ENCODE data around the gene MAGEF1. TPM values are rescaled to one million over a fixed set of nuclear protein-coding genes. Genes with fewer than 3 reads are reported as not detected.
A peak's percentile ranks its signal among the peaks of the same experiment; 100 is the strongest.

The MAGEF1 gene
- total RNA-seq, 1 experiment from 2014 or later: 30.3 TPM

DNA sequence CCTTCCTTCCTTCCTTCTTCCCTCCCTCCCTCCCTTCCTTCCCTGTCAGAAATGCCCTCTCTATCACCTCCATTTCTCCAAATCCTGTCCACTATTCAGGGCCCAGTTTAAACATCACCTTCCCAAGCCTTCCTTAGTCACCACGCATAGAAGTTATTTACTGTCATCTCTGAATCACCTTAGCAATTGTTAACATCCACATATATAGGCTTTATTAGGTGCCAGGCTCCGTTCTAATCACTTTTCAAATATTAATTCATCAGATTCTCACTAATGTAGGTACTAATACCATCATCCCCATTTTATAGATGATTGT, 1.1 kb upstream of the MAGEF1 start:
- no peak for DNase-seq
- H3K9me3 ChIP-seq: no peaks in the 10 kb centered on the region

GRCh38 chr3:184712248-184713039, 580 bp upstream of the MAGEF1 start:
- peaks cover 29% of the 10 kb centered on the region for H3K36me3 ChIP-seq
- DNase-seq: no peak
- H3K27me3 ChIP-seq: no peaks in the 10 kb centered on the region
- H3K9me3 ChIP-seq: no peaks in the 10 kb centered on the region
- H3K4me3 ChIP-seq: peak overlapping the region; percentile 95

More for the DNA sequence above, 1.1 kb upstream of the MAGEF1 start:
- Histone ChIP-seq H3K27me3 (no peaks in the 10 kb centered on the region), H3K4me3 (no peak overlapping the region), H3K36me3 (peaks cover 23% of the 10 kb centered on the region)

DNA sequence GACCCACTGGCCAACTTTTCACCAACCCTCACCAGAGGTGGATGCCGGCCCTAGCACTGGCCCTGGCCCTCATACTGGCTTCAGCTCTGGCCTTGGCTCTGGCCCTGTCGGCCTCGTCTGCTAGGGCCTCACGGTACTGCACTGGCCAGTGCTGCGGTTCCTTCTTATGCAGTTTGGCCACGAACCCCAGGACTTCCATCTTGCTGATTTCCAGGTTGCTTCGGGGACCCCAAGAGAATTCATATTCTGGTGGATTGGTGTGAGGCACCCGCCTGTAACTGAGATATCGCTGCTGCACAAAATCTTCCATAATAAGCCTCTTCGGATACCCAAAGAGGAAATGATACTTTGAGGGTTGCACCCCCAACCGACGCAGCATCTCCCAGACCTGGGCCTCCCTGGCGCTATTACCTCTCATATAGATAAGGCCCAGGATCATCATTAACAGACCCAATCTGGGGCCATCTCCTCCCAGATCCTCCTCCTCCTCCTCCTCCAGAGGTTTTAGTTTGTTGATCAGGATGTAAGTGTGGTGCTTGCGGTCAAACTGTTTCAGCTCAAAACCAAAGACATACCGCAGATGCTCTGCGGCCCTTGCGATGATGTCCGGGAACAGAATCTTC, 883 bp downstream of the MAGEF1 start:
- peak; percentile 47 for DNase-seq
- Histone ChIP-seq H3K36me3 (peaks cover 31% of the 10 kb centered on the region), H3K9me3 (no peaks in the 10 kb centered on the region), H3K4me3 (peak overlapping the region; percentile 95), H3K27me3 (no peaks in the 10 kb centered on the region)

DNA sequence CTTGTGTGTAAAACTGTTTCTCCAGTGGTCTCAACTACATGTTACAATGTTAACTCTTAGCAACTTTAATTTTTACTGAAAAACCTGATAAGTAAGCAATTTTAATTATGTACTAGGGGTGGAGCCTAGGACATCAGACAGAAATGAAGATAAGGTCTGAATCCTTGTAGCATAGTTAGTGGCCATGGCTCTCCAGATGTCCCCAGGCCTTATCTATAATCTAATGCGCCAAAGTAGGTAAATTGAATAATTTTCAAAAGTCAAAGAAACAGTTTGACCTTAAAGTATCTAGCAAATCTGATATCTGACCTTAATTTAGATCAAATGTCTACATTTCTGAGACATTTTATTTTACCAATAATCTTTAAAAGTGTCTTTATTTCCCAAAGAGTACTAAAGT, 8.2 kb downstream of the MAGEF1 start:
- H3K36me3 ChIP-seq: peaks cover 13% of the 10 kb centered on the region
- DNase-seq: no peak
- no peaks in the 10 kb centered on the region for H3K9me3 ChIP-seq
- no peak overlapping the region for H3K4me3 ChIP-seq
- no peaks in the 10 kb centered on the region for H3K27me3 ChIP-seq

DNA sequence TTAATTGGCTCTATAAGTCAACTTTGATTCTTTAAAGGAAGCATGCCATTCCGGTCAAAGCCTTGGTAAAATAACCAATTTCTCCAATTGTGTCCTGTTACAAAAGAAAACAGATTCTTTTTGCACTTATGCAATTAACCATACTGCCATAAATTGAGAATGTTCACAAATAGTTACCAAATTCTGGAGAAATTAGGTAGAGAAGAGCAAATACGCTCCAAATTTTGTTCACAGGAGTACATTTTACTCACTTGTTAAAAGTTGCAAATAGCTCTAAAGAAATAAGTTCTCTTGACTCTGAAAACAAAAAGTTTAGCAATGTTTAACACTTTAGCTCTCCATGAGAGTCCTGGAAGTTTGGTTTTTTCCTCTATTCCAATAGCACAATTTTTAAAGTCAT, 11.1 kb downstream of the MAGEF1 start:
- Histone ChIP-seq H3K36me3 (no peaks in the 10 kb centered on the region; the same call in 1 of the 2 replicates), H3K27me3 (no peaks in the 10 kb centered on the region), H3K9me3 (no peaks in the 10 kb centered on the region), H3K4me3 (no peak overlapping the region)
- DNase-seq: no peak

DNA sequence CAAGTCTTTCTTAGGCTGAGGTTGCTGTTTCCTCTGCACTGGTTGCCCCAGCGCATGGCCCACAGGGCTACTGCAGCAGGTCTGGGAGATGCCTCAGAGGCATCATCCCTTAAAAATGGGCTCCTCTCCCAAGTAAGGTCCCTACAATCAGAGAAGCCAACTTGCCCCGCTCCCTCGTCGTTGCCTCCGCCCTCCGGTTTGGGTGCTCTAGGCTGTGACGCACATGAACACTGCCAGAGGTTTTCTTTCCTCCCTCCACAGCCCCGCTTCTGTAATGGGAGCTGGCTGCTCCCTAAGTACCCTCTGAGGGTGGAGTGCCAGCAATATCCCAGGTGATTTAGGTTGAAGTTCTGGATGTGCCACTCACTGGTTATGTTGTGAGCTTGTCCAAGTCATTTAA, 14.0 kb downstream of the MAGEF1 start:
- Histone ChIP-seq H3K36me3 (no peaks in the 10 kb centered on the region; the same call in 1 of the 2 replicates), H3K4me3 (no peak overlapping the region), H3K9me3 (no peaks in the 10 kb centered on the region), H3K27me3 (no peaks in the 10 kb centered on the region)
- no peak for DNase-seq

DNA sequence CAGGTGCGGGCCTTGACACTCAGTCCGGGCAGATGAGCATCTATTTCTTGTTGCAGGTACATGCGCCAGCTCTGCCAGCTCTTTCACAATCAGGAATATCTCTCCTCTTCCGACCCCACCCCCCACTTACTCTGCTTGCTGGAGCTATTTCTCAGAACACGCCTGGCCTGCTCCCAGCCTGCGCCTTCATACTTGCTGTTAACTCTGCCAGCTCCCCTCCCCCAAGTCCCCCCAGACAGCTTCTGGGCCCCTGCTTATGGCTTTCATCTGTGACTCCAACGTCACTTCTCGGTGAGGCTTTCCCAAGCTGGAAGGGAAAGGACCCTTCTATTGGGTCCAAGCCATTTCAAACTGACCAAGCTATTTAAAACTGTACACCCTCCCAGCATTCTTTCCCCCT, 15.2 kb downstream of the MAGEF1 start:
- Histone ChIP-seq H3K4me3 (no peak overlapping the region), H3K36me3 (no peaks in the 10 kb centered on the region; the same call in 1 of the 2 replicates), H3K27me3 (no peaks in the 10 kb centered on the region), H3K9me3 (no peaks in the 10 kb centered on the region)
- DNase-seq: no peak

DNA sequence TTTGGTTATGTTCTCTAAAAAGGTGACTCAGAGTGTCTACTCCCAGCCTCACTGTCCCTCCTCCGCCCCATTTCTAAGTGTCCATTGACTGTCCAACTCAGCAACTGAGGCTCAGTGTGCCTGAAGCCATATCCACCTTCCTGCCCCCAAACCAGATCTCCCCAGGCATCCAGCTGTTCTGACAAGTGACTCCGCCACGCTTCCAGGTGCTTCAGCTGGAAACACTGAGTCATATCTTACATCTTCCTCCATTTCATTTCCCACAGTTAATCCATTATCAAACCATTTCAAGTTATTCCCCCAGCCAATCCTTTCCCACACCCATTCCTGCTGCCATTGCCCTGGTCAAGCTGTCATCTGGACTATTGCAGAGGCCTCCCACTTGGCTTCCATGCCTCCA, 17.1 kb downstream of the MAGEF1 start:
- Histone ChIP-seq H3K4me3 (no peak overlapping the region), H3K9me3 (no peaks in the 10 kb centered on the region), H3K36me3 (no peaks in the 10 kb centered on the region), H3K27me3 (no peaks in the 10 kb centered on the region)
- no peak for DNase-seq

DNA sequence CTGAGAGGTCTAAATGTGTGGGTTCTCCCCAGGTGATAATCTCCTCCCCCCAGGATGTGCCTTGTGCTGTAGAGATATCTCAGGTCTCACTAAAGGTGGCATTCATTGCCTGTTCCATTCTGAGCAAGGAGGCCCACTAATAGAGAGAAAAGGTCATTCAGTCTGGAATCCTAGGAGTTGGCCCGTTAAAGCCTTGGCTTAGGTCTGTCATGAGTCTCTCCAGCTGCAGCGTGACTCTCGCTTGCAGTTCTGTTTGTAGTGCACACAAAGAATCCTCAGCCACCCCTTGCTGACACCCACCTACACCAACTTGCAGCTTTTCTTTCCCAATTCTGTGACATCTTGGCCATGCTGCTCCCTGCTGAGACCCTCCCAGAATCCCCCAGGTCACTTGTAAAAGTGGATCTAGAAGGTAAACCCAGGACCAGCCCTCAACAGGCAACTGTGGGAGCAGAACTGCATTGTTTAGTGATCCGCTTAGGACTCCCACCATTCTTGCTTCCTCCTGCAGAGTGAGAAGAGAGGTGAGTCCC, 17.7 kb downstream of the MAGEF1 start:
- no peaks in the 10 kb centered on the region for H3K27me3 ChIP-seq
- no peaks in the 10 kb centered on the region for H3K9me3 ChIP-seq
- no peak for DNase-seq
- H3K4me3 ChIP-seq: no peak overlapping the region
- no peaks in the 10 kb centered on the region for H3K36me3 ChIP-seq

DNA sequence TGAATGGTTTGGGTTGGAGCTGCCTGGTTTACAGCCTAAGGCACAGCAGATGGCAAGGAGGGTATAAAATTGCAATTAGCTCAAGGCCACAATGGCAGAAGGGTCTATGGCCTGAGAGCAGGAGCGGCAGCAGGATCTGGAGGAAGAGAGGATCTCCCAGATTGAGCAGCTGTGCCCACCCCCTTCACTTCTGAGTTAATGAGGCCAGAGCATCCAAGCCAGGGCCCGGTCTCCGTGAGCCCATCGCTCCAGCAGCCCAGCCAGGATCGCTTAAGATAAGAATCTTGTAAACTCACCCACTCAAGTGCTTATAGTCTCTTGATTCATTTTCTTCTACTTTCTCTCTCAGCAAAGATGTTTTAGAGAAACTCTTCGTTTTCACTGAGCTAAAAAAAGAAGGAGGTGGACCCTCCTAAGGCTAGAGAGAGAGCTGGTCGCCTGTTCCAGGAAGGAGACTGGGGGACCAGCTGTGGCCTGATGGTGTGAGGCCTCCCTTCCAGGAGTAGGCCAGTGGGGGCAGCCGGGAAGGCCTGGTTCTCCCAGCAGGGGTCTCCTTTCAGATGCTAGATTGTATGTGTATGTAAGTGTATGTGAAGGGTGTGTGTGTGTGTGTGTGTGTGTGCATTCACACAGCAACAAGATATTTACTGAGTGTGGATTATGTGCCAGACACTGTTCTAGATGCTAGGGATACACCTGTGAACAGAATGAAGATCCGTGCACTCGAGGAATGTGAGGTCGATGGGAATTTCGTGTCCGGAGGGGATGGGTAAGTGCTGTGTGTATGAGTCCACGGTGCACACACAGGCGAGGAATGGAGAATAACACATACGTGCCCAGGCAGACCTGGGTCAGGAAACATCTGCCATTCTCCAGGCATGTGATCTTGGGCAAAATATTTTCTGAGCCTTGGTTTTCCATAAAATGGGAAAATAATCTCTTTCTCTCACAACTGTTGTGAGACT, 18.6 kb downstream of the MAGEF1 start:
- Histone ChIP-seq H3K36me3 (no peaks in the 10 kb centered on the region), H3K4me3 (no peak overlapping the region), H3K9me3 (no peaks in the 10 kb centered on the region), H3K27me3 (no peaks in the 10 kb centered on the region)
- DNase-seq: no peak

- no peak overlapping the region for H3K4me3 ChIP-seq
- H3K9me3 ChIP-seq: no peaks in the 10 kb centered on the region
- DNase-seq: peak; percentile 53
- H3K36me3 ChIP-seq: no peaks in the 10 kb centered on the region
- no peaks in the 10 kb centered on the region for H3K27me3 ChIP-seq
Observed at GRCh38 chr3:184691397-184692231, 20.2 kb downstream of the MAGEF1 start.

GRCh38 chr3:184690192-184690883, 21.5 kb downstream of the MAGEF1 start:
- Histone ChIP-seq H3K9me3 (no peaks in the 10 kb centered on the region), H3K27me3 (no peaks in the 10 kb centered on the region), H3K36me3 (no peaks in the 10 kb centered on the region), H3K4me3 (no peak overlapping the region)
- no peak for DNase-seq

DNA sequence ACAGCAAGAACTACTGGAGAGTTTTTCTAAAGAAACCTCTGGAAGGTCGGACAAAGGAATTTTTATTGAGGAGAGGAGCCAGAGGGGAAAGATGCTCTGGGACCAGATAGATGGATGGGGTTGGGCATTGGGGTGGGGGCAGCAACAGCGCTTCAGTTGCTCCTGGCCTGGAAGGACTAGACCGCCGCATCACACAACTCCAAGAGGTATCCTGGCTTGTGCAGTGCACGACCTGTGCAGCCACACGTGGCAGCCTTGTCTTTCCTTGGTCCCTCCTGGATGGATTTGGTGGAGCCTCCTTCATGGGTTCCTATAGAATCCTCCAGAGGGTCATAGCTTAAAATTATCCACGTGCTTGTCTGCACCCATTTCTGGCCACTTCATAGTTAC, 23.0 kb downstream of the MAGEF1 start:
- H3K4me3 ChIP-seq: no peak overlapping the region
- H3K9me3 ChIP-seq: no peaks in the 10 kb centered on the region
- DNase-seq: no peak
- no peaks in the 10 kb centered on the region; the same call in 1 of the 2 replicates for H3K27me3 ChIP-seq
- H3K36me3 ChIP-seq: no peaks in the 10 kb centered on the region

DNA sequence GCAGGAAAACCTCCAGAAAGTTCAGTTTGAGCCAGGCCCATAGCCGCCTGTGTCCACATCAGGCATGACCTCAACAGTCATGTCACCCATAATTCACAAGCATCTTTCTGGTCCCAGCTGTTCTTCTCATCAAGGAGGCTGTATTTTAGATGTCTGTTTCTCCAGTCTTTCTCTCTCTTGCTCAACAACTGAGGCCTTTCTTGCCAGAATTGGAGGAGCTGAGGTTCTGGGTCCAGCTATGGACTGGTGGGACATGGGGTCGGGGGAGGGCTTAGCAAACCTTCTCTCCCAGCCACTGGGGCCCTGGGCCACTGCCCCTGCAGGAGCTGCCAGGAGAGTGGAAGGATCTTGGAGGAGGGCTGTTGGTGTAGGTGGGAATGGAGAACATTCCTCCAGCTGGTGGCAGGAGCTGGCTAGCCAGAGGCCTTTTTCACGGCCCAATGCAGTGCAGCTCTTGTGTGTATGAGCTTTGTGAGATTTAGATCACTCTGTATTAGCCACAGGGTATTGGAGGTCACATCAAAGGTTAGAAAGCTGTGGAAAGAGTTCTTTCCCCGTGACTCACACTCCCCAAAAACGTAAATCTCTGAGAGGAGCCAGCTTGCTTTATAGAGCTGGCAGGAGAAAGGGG, 23.5 kb downstream of the MAGEF1 start:
- peak; percentile 80 for DNase-seq
- Histone ChIP-seq H3K36me3 (no peaks in the 10 kb centered on the region), H3K4me3 (no peak overlapping the region), H3K27me3 (no peaks in the 10 kb centered on the region; the same call in 1 of the 2 replicates), H3K9me3 (no peaks in the 10 kb centered on the region)

GRCh38 chr3:184687363-184688015, 24.4 kb downstream of the MAGEF1 start:
- no peaks in the 10 kb centered on the region; the same call in 1 of the 2 replicates for H3K27me3 ChIP-seq
- no peaks in the 10 kb centered on the region for H3K9me3 ChIP-seq
- H3K36me3 ChIP-seq: no peaks in the 10 kb centered on the region
- no peak for DNase-seq
- no peak overlapping the region for H3K4me3 ChIP-seq
